ENCODE measurements around the gene SGTA.

Gene SGTA

DNA sequence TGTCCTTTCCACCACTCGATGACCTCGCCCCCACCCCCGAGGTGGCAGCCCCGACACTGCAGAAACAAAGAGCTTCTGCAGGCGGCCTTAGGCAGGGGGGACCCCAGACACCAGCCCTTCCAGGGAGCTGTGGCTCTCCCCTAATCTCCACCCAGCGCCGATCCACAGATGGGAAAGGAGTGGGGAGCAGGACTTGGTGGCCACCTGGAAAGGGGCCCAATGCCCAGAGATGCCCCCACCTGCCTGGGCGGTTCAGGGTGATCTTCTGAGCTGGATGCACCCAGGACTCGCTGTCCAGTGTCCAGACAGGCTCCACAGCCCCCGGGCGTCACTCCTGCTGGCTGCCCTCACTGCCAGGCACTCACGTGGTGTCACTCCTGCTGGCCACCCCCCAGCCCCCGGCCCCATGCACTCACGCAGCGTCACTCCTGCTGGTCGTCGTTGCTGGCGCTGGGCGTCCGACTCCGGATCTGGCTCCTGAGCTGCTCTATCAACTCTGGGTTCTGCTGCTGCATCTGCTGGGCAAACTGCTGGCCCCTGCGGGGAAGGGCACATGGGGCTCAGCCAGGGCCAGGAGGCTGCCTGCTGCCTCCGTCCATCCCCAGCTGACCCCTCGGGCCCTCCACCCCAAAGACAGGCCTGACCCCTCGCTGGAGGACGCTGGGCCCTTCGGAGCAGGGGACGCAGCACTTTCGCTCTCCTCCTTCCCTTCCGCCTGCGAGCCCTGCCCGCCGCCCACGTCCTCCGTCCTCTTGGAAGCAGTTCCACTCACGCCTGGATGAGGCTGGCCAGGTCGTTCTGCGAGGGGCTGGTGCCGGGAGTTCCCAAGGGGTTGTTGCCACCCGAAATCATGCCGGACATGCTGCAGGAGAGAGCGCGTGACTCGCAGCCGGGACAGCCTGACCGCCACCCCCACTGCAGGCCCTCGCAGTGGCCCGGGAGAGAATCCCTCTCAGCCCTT lies 25.9 kb downstream of the SGTA start:
- Histone ChIP-seq H3K36me3 (ENCODE audit: control insufficient read depth, insufficient read depth, low read length) (peaks cover 78% of the 10 kb centered on the region), H3K4me3 (ENCODE audit: extremely low read depth, insufficient read depth, low read length, poor library complexity, severe bottlenecking) (no peak overlapping the region), H3K4me1 (ENCODE audit: control insufficient read depth, insufficient read depth, low read length, poor library complexity, severe bottlenecking) (no peaks in the 10 kb centered on the region), H3K27ac (ENCODE audit: low read depth, low read length, severe bottlenecking) (no peak overlapping the region), H3K9me3 (ENCODE audit: control insufficient read depth, low read length) (no peaks in the 10 kb centered on the region)
- WGBS, 2 experiments (ENCODE audit: insufficient coverage in 2 of 2), result 95 to 98% methylated on average over 41 to 45 of the region's 48 CpGs

DNA sequence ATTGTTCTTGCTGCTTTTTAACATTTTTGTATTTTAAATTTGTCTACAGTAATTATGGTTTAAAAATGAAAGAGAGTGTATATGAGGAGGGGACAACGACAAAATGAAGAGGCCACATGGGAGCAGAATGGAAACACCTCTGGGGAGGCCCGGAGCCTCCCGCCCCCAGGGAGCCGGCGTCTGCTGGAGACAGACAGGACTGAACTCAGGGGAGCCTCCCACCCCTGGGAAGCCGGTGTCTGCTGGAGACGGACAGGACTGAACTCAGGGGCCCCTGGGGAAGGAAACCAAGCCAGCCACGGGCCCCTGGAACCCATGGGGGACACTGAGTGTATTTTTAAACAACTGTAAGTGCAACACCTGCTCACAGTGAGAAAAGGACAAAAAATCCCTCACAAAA lies 26.6 kb downstream of the SGTA start:
- peaks cover 72% of the 10 kb centered on the region for H3K36me3 ChIP-seq (ENCODE audit: control insufficient read depth, insufficient read depth, low read length)
- no peak overlapping the region for H3K27ac ChIP-seq (ENCODE audit: low read depth, low read length, severe bottlenecking)
- 93 to 96% methylated on average over 8 of the region's 8 CpGs for WGBS, 2 experiments (ENCODE audit: insufficient coverage in 2 of 2)
- H3K9me3 ChIP-seq (ENCODE audit: control insufficient read depth, low read length), result no peaks in the 10 kb centered on the region
- no peak overlapping the region for H3K4me3 ChIP-seq (ENCODE audit: extremely low read depth, insufficient read depth, low read length, poor library complexity, severe bottlenecking)
- no peaks in the 10 kb centered on the region for H3K4me1 ChIP-seq (ENCODE audit: control insufficient read depth, insufficient read depth, low read length, poor library complexity, severe bottlenecking)

DNA sequence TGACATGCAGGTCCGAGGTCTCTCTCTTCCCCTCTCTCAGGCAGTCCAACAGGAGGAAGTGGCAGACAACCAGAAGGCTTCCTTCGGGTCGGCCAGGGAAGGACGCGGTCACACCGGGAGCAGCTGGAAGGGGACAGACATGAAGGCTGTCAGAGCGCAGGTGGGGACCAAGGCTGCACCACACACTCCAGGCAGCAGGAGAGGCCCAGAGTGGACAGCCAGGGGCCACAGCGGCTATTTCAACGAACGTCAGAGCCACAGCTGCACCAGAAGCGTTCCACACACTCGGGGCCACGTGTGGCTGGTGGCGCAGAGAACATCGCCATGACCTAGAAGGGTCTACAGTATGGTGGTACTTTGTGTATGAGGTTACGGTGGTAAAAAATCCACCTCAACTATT lies 27.3 kb downstream of the SGTA start:
- Histone ChIP-seq H3K36me3 (ENCODE audit: control insufficient read depth, insufficient read depth, low read length) (peaks cover 67% of the 10 kb centered on the region), H3K27ac (ENCODE audit: low read depth, low read length, severe bottlenecking) (no peak overlapping the region)
- 92 to 97% methylated on average over 2 to 10 of the region's 16 CpGs for WGBS, 2 experiments (ENCODE audit: insufficient coverage in 2 of 2)

DNA sequence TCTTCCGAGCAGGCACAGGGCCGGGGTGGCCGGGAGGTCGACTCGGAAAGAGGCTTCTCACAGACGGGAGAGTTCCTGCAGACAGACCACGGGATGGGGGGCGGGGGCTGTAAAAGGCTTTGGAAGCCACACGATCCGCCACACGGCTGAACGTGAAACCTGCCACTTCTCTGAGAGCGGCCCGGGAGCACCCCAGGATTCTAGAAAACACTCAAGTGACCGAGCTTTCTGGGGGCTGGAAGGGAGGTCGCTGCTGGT lies 27.7 kb downstream of the SGTA start:
- no peaks in the 10 kb centered on the region for H3K9me3 ChIP-seq (ENCODE audit: control insufficient read depth, low read length)
- H3K36me3 ChIP-seq (ENCODE audit: control insufficient read depth, insufficient read depth, low read length), result peaks cover 62% of the 10 kb centered on the region
- no peak overlapping the region for H3K27ac ChIP-seq (ENCODE audit: low read depth, low read length, severe bottlenecking)
- H3K4me1 ChIP-seq (ENCODE audit: control insufficient read depth, insufficient read depth, low read length, poor library complexity, severe bottlenecking), result no peaks in the 10 kb centered on the region
- no peak overlapping the region for H3K4me3 ChIP-seq (ENCODE audit: extremely low read depth, insufficient read depth, low read length, poor library complexity, severe bottlenecking)
- WGBS, 2 experiments (ENCODE audit: insufficient coverage in 2 of 2), result 94 to 95% methylated on average over 16 of the region's 16 CpGs

More for the DNA sequence above, 27.3 kb downstream of the SGTA start:
- Histone ChIP-seq H3K4me3 (ENCODE audit: extremely low read depth, insufficient read depth, low read length, poor library complexity, severe bottlenecking) (no peak overlapping the region), H3K9me3 (ENCODE audit: control insufficient read depth, low read length) (no peaks in the 10 kb centered on the region), H3K4me1 (ENCODE audit: control insufficient read depth, insufficient read depth, low read length, poor library complexity, severe bottlenecking) (no peaks in the 10 kb centered on the region)

DNA sequence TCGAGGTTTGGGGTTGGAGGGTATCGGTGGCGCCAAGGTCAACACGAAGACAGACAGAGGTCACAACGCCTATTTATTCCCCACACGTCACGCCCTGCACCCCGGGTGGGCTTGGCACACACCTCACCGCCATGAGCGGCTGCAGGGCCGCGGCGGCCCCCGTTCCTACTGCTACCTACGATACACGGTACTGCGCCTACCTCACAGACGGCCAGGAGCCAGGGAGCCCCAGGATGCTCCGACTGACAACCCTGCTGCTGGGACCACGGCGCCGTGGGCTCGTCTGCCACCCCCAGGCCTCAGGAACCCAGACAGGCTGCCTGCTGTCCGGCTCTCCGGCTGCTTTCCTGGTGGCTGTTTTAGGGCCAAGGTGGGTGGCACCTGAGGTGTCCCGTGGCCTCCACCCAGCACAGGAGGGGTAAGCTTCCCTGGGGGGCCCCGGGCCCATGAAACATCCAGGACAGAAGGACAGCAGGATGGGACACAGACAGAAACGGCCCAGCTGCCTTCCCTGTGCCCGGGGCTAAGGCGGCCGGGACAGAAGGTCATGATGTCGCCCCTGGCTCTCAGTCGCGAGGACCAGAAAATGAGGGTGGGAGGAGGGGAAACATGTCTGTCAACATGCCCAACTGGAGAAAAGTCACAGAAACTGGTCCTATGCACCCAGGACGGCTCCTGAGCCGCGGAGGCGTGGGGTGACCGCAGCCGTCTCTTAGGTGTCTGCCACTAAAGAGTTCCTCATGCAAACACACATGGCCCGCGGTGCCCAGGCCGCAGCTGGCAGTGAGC lies 28.2 kb downstream of the SGTA start:
- Histone ChIP-seq H3K4me3 (ENCODE audit: extremely low read depth, insufficient read depth, low read length, poor library complexity, severe bottlenecking) (no peak overlapping the region), H3K36me3 (ENCODE audit: control insufficient read depth, insufficient read depth, low read length) (peaks cover 58% of the 10 kb centered on the region), H3K27ac (ENCODE audit: low read depth, low read length, severe bottlenecking) (no peak overlapping the region), H3K9me3 (ENCODE audit: control insufficient read depth, low read length) (no peaks in the 10 kb centered on the region), H3K4me1 (ENCODE audit: control insufficient read depth, insufficient read depth, low read length, poor library complexity, severe bottlenecking) (no peaks in the 10 kb centered on the region)
- 91 to 94% methylated on average over 41 to 43 of the region's 43 CpGs for WGBS, 2 experiments (ENCODE audit: insufficient coverage in 2 of 2)

DNA sequence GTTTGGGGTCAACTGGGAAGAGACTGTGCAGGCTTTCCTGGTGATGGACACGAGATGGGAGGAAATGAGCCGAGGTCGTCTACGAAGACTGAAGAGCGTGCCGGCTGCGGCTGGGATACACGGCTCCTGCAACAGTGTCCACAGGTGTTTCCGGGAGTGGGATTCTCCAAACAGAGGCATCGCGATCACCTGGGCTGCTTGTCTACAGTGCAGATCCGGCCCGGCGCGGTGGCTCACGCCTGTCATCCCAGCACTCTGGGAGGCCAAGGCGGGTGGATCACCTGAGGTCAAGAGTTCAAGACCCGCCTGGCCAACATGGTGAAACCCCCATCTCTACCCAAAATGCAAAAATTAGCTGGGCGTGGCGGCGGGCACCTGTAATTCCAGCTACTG lies 31.6 kb downstream of the SGTA start:
- Histone ChIP-seq H3K4me3 (ENCODE audit: extremely low read depth, insufficient read depth, low read length, poor library complexity, severe bottlenecking) (no peak overlapping the region), H3K36me3 (ENCODE audit: control insufficient read depth, insufficient read depth, low read length) (peaks cover 31% of the 10 kb centered on the region), H3K4me1 (ENCODE audit: control insufficient read depth, insufficient read depth, low read length, poor library complexity, severe bottlenecking) (no peaks in the 10 kb centered on the region), H3K9me3 (ENCODE audit: control insufficient read depth, low read length) (no peaks in the 10 kb centered on the region), H3K27ac (ENCODE audit: low read depth, low read length, severe bottlenecking) (no peak overlapping the region)
- 91 to 92% methylated on average over 13 to 21 of the region's 21 CpGs for WGBS, 2 experiments (ENCODE audit: insufficient coverage in 2 of 2)

DNA sequence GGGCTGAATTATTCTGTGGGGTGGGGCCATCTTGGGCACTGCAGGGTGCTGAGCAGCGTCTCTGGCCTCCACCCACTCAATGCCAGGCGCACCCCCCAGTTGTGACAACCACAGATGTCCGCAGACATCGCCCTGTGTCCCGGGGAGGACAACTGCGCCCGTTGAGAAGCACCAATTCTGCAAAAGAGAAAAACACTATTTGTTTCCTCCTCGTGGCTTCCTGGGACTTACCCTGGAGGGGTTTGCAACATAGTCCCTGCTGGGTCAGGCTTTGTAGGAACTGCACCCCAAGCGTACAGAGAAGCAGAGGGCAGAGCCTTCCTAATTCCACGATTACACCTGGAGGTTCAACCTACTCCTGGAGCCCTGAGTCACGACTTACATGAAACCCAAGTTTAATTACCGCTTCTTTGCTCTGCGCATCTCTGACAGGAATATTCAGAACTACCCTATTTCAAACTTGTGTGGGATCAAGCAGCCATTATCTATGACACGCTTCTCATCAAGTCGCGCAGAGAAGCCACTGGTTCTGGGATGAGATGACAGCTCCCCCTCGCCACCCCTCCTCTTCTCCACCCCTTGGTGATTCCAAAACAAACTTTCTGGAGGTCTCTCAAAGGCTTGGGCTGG lies 32.1 kb downstream of the SGTA start:
- no peaks in the 10 kb centered on the region for H3K9me3 ChIP-seq (ENCODE audit: control insufficient read depth, low read length)
- H3K36me3 ChIP-seq (ENCODE audit: control insufficient read depth, insufficient read depth, low read length), result peaks cover 26% of the 10 kb centered on the region
- no peak overlapping the region for H3K27ac ChIP-seq (ENCODE audit: low read depth, low read length, severe bottlenecking)
- no peak overlapping the region for H3K4me3 ChIP-seq (ENCODE audit: extremely low read depth, insufficient read depth, low read length, poor library complexity, severe bottlenecking)
- no peaks in the 10 kb centered on the region for H3K4me1 ChIP-seq (ENCODE audit: control insufficient read depth, insufficient read depth, low read length, poor library complexity, severe bottlenecking)
- 86 to 87% methylated on average over 16 to 17 of the region's 17 CpGs for WGBS, 2 experiments (ENCODE audit: insufficient coverage in 2 of 2)

DNA sequence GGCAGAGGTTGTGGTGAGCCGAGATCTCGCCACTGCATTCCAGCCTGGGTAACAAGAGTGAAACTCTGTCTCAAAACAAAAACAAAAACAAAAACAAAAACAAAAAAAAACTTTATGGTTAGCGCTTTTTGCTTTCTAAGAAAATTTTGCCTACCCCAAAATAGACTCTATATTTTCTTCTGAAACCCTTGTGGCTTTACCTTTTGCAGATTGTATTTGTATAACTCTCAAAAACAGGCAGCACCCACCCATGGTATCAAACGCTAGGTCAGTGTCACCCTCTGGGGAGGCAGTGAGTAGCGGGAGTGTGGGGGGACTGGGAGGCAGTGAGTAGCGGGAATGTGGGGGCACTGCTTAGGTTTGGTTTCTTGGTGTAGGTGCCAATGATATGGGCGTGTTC lies 35.7 kb downstream of the SGTA start:
- Histone ChIP-seq H3K27ac (ENCODE audit: low read depth, low read length, severe bottlenecking) (no peak overlapping the region), H3K4me3 (ENCODE audit: extremely low read depth, insufficient read depth, low read length, poor library complexity, severe bottlenecking) (no peak overlapping the region), H3K36me3 (ENCODE audit: control insufficient read depth, insufficient read depth, low read length) (no peaks in the 10 kb centered on the region), H3K9me3 (ENCODE audit: control insufficient read depth, low read length) (no peaks in the 10 kb centered on the region), H3K4me1 (ENCODE audit: control insufficient read depth, insufficient read depth, low read length, poor library complexity, severe bottlenecking) (no peaks in the 10 kb centered on the region)
- 83 to 84% methylated on average over 4 to 5 of the region's 7 CpGs for WGBS, 2 experiments (ENCODE audit: insufficient coverage in 2 of 2)

DNA sequence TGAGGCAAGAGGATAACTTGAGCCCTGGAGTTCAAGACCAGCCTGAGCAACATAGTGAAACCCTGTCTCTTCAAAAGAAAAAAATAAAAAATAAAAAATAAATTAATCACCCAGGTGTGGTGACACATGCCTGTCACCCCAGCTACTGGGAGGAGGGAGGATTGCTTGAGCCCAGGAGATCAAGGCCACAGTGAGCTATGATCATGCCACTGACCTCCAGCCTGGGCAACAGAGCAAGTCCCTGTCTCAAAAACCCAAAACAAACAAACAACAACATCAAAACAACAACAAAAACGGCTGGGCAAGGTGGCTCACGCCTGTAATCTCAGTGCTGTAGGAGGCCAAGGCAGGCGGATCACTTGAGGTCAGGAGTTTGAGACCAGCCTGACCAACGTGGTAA lies 39.0 kb downstream of the SGTA start:
- no peaks in the 10 kb centered on the region for H3K4me1 ChIP-seq (ENCODE audit: control insufficient read depth, insufficient read depth, low read length, poor library complexity, severe bottlenecking)
- 33 to 37% methylated on average over 1 to 2 of the region's 4 CpGs for WGBS, 2 experiments (ENCODE audit: insufficient coverage in 2 of 2)
- H3K36me3 ChIP-seq (ENCODE audit: control insufficient read depth, insufficient read depth, low read length), result no peaks in the 10 kb centered on the region
- no peak overlapping the region for H3K27ac ChIP-seq (ENCODE audit: low read depth, low read length, severe bottlenecking)
- no peak overlapping the region for H3K4me3 ChIP-seq (ENCODE audit: extremely low read depth, insufficient read depth, low read length, poor library complexity, severe bottlenecking)
- no peaks in the 10 kb centered on the region for H3K9me3 ChIP-seq (ENCODE audit: control insufficient read depth, low read length)

DNA sequence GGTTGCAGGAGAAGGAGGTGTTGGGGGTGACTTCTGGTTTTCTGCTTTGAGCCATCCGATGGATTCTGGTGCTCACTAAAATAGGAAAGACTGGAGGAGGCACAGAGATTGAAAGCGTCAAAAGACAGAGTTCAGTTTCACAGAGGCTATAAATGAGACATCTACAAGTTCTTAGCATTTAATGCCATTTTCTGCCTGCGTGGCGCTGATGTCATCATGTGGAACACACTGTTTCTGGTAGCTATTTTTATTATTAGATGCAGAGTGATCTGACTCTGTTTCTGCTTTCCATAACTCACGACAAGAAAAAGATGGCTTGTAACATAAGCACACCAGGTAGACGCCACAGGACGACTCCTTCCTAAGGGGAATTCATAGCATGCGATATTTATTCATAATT lies 40.0 kb downstream of the SGTA start:
- Histone ChIP-seq H3K4me3 (ENCODE audit: extremely low read depth, insufficient read depth, low read length, poor library complexity, severe bottlenecking) (no peak overlapping the region), H3K36me3 (ENCODE audit: control insufficient read depth, insufficient read depth, low read length) (no peaks in the 10 kb centered on the region), H3K9me3 (ENCODE audit: control insufficient read depth, low read length) (no peaks in the 10 kb centered on the region), H3K4me1 (ENCODE audit: control insufficient read depth, insufficient read depth, low read length, poor library complexity, severe bottlenecking) (no peaks in the 10 kb centered on the region), H3K27ac (ENCODE audit: low read depth, low read length, severe bottlenecking) (no peak overlapping the region)
- WGBS, 2 experiments (ENCODE audit: insufficient coverage in 2 of 2), result 60 to 78% methylated on average over 7 to 8 of the region's 8 CpGs
